ENCODE data around the gene EIF5A2.

GRCh38 chr3:170869239-170869590, 39.2 kb downstream of the EIF5A2 start:
- TF ChIP-seq POLR2AphosphoS5 (IDR thresholded peaks at IDR 0.05; ENCODE audit: low read depth, low read length) = no peak
- TF ChIP-seq CTCF (IDR thresholded peaks at IDR 0.05) = no peak
- TF ChIP-seq SIN3A (IDR thresholded peaks at IDR 0.05; ENCODE audit: borderline replicate concordance, insufficient read depth, low read depth, low read length) = no peak
